Uterus (tissue), 2 donors: ENCODE results near the gene ARHGAP11B.
"Not testable (repeated sequence)": the region's sequence is repeated elsewhere in the genome, so short reads cannot be mapped to it uniquely, and the experiment has no call there.

Experiments used
- CTCF ChIP-seq, 4 experiments: fragments of 200-600 bp in 2 of 4; fragments of 450-650 bp in 2 of 4; sonication (generic) in 2 of 4; IDR thresholded peaks; one replicate each; pipeline ENCODE4 v1.5.1; 2016 to 2019; ENCODE audit warnings: antibody characterized with exemption in 4 of 4, mild to moderate bottlenecking in 2 of 4, moderate library complexity in 1 of 4
- POLR2A ChIP-seq, 2 donors: fragments of 450-650 bp; IDR thresholded peaks; one replicate each; pipeline ENCODE4 v1.6.1; 2016; ENCODE audit warnings: antibody characterized with exemption in 2 of 2, mild to moderate bottlenecking in 1 of 2, moderate library complexity in 1 of 2

GRCh38 chr15:30669621-30670020, 43.7 kb downstream of the ARHGAP11B start:
- not testable (repeated sequence) for TF ChIP-seq CTCF, POLR2A (IDR thresholded peaks at IDR 0.05)
